Naive thymus-derived CD4-positive, alpha-beta T cell (primary cell): ENCODE data around the gene CYP4F12. TPM values are rescaled to one million over a fixed set of nuclear protein-coding genes. Genes with fewer than 3 reads are reported as not detected.

ENCODE experiments used
- ATAC-seq: fragments of 150-1000 bp; cut with Tn5 transposase; 2 replicates; pipeline ENCODE4 v1.10.0; 2021; ENCODE audit warnings: mild to moderate bottlenecking, moderate library complexity
- CTCF ChIA-PET: fragments of 350-600 bp; sonication (Branson Sonifier 250); formaldehyde crosslinking; loops from one replicate; lab custom pipeline; 2021; ENCODE audit warnings: antibody characterized with exemption; lab: Charles Lee
- POLR2A ChIA-PET: fragments of 350-600 bp; sonication (Branson Sonifier 250); formaldehyde crosslinking; loops from one replicate; lab custom pipeline; 2021; ENCODE audit warnings: antibody characterized with exemption, inconsistent platforms; lab: Charles Lee
- DNase-seq, 9 donors: peaks; one replicate each; pipeline versions ENCODE4 v3.0.0 to v3.0.0-alpha.2; 2020 to 2022; ENCODE audit warnings: mixed read lengths in 1 of 9
- H3K27ac ChIP-seq: one replicate; pipeline ENCODE4 v1.7.0; 2013; ENCODE audit warnings: mild to moderate bottlenecking, low read depth, low read length, moderate library complexity
- H3K27me3 ChIP-seq, 2 donors: one replicate each; pipeline ENCODE4 v1.7.0; 2013; ENCODE audit warnings: low read length in 2 of 2, mild to moderate bottlenecking in 2 of 2, moderate library complexity in 2 of 2; ENCODE audit not compliant: control insufficient read depth in 2 of 2, insufficient read depth in 2 of 2
- H3K36me3 ChIP-seq, 3 experiments: 1 replicate in 2 of 3; 2 replicates in 1 of 3; pipeline ENCODE4 v1.7.0; 2013; ENCODE audit warnings: low read length in 3 of 3, mild to moderate bottlenecking in 3 of 3, moderate library complexity in 1 of 3; ENCODE audit not compliant: insufficient read depth in 3 of 3, control insufficient read depth in 2 of 3
- H3K4me1 ChIP-seq, 2 donors: one replicate each; pipeline ENCODE4 v1.7.0; 2013; ENCODE audit warnings: low read length in 2 of 2, mild to moderate bottlenecking in 2 of 2, moderate library complexity in 1 of 2; ENCODE audit not compliant: control insufficient read depth in 2 of 2, insufficient read depth in 2 of 2
- H3K4me3 ChIP-seq: 2 replicates; pipeline ENCODE4 v1.7.0; 2013; ENCODE audit warnings: mild to moderate bottlenecking, low read length
- H3K9me3 ChIP-seq, 3 experiments: 1 replicate in 2 of 3; 2 replicates in 1 of 3; pipeline ENCODE4 v1.7.0; 2013; ENCODE audit warnings: low read length in 3 of 3; ENCODE audit not compliant: control insufficient read depth in 2 of 3
- H3K27ac Mint-ChIP-seq, 9 donors: one replicate each; pipeline ENCODE4 v1.8.0; 2020 to 2022; ENCODE audit warnings: mixed read lengths in 9 of 9, mild to moderate bottlenecking in 8 of 9, moderate library complexity in 5 of 9, inconsistent platforms in 2 of 9
- H3K27me3 Mint-ChIP-seq, 5 donors: one replicate each; pipeline ENCODE4 v1.8.0; 2021 to 2022; ENCODE audit warnings: mixed read lengths in 5 of 5, mild to moderate bottlenecking in 1 of 5
- H3K36me3 Mint-ChIP-seq, 5 donors: one replicate each; pipeline ENCODE4 v1.8.0; 2020 to 2022; ENCODE audit warnings: mixed read lengths in 5 of 5, mild to moderate bottlenecking in 3 of 5, inconsistent platforms in 1 of 5
- H3K4me1 Mint-ChIP-seq, 7 donors: one replicate each; pipeline ENCODE4 v1.8.0; 2020 to 2022; ENCODE audit warnings: mixed read lengths in 7 of 7, mild to moderate bottlenecking in 3 of 7, inconsistent platforms in 1 of 7
- H3K4me3 Mint-ChIP-seq, 10 donors: one replicate each; pipeline ENCODE4 v1.8.0; 2020 to 2022; ENCODE audit warnings: mild to moderate bottlenecking in 10 of 10, mixed read lengths in 10 of 10, moderate library complexity in 6 of 10, inconsistent platforms in 2 of 10
- H3K9me3 Mint-ChIP-seq, 11 donors: one replicate each; pipeline ENCODE4 v1.8.0; 2020 to 2022; ENCODE audit warnings: mixed read lengths in 11 of 11, mild to moderate bottlenecking in 4 of 11, inconsistent platforms in 1 of 11, moderate library complexity in 1 of 11
- intact Hi-C, 2 donors: fragments of 100-400 bp; cut with micrococcal nuclease; formaldehyde crosslinking; loops; one replicate each; pipeline ENCODE4 v1.15.1; 2023
- polyA plus RNA-seq, 2 donors: library from polyadenylated mRNA; unstranded; fragments of 300-500 nt; fragmentation: Illumina TruSeq; gene quantifications; one replicate each; pipeline ENCODE4 v1.2.3, GENCODE V29; 2021
- total RNA-seq, 6 experiments: library from RNA in 5 of 6; stranded (reverse) in 5 of 6; gene quantifications; 1 replicate in 5 of 6; 2 replicates in 1 of 6; pipeline ENCODE4 v1.2.3 and lab custom pipeline; 2021 to 2026

The CYP4F12 gene
- total and polyA plus RNA-seq, 7 experiments from 2014 or later: 0.50 to 1.6 (median 0.96) TPM; not detected in 3

GRCh38 chr19:15740785-15741184, 67.9 kb downstream of the CYP4F12 start:
- Histone ChIP-seq H3K27ac (no peak overlapping the region), H3K9me3 (no peaks in the 10 kb centered on the region), H3K4me3 (no peak overlapping the region), H3K4me1 (no peaks in the 10 kb centered on the region), H3K27me3 (peaks cover 0 to 12% of the 10 kb centered on the region in 2 donors), H3K36me3 (no peaks in the 10 kb centered on the region)
- no peak overlapping the region for H3K27ac Mint-ChIP-seq
- DNase-seq: no peak
- no peak for ATAC-seq
- H3K4me1 Mint-ChIP-seq: peaks cover 0 to 3% (median 0%) of the 10 kb centered on the region in 7 donors
- H3K9me3 Mint-ChIP-seq: peaks cover 5 to 25% (median 13%) of the 10 kb centered on the region in 11 donors
- peaks cover 7 to 34% (median 32%) of the 10 kb centered on the region in 5 donors for H3K27me3 Mint-ChIP-seq
- H3K4me3 Mint-ChIP-seq: no peak overlapping the region
- ChIA-PET CTCF (no interaction called here), POLR2A (no interaction called here)
- H3K36me3 Mint-ChIP-seq: peaks cover 6 to 14% (median 8%) of the 10 kb centered on the region in 5 donors
- intact Hi-C loops: no loop called here

Other genes starting within 250 kb of the CYP4F12 start
- 10 to 100 TPM; 20.1 to 34.9 (median 24.8) TPM for gene WIZ, start 223.1 kb upstream of the CYP4F12 start, total RNA-seq
- gene WIZ, start 223.1 kb upstream of the CYP4F12 start, polyA plus RNA-seq: 1 to 10 TPM in 1 of 2 donors, under 1 TPM in 1; 0.91 to 1.6 TPM
- gene RASAL3, start 208.5 kb upstream of the CYP4F12 start, total RNA-seq: 100 to 1,000 TPM; 138 to 214 (median 159) TPM
- gene RASAL3, start 208.5 kb upstream of the CYP4F12 start, polyA plus RNA-seq: 100 to 1,000 TPM in 1 of 2 donors, 10 to 100 TPM in 1; 38.5 to 120 TPM
- under 1 TPM in 3 of 5 experiments, not detected in 2; 0.21 to 0.65 (median 0.49) TPM for gene PGLYRP2, start 193.6 kb upstream of the CYP4F12 start, total RNA-seq
- gene PGLYRP2, start 193.6 kb upstream of the CYP4F12 start, polyA plus RNA-seq: under 1 TPM; 0.25 to 0.53 TPM
- gene CYP4F22, start 164.6 kb upstream of the CYP4F12 start, total RNA-seq: 1 to 10 TPM in 1 of 5 experiments, under 1 TPM in 3, not detected in 1; 0.24 to 3.6 (median 0.28) TPM
- under 1 TPM in 1 of 2 donors, not detected in 1; 0.15 TPM for gene CYP4F22, start 164.6 kb upstream of the CYP4F12 start, polyA plus RNA-seq
- not detected for gene CYP4F8, start 57.9 kb upstream of the CYP4F12 start, total RNA-seq
- gene CYP4F8, start 57.9 kb upstream of the CYP4F12 start, polyA plus RNA-seq: not detected
- gene CYP4F3, start 32.2 kb upstream of the CYP4F12 start, total RNA-seq: under 1 TPM in 2 of 5 experiments, not detected in 3; 0.34 to 0.81 TPM
- gene CYP4F3, start 32.2 kb upstream of the CYP4F12 start, polyA plus RNA-seq: not detected
- gene OR10H2, start 54.9 kb downstream of the CYP4F12 start, total RNA-seq: not detected
- not detected for gene OR10H2, start 54.9 kb downstream of the CYP4F12 start, polyA plus RNA-seq
- gene OR10H3, start 64.9 kb downstream of the CYP4F12 start, total RNA-seq: not detected
- gene OR10H3, start 64.9 kb downstream of the CYP4F12 start, polyA plus RNA-seq: not detected
- not detected for gene OR10H5, start 114.6 kb downstream of the CYP4F12 start, total RNA-seq
- not detected for gene OR10H5, start 114.6 kb downstream of the CYP4F12 start, polyA plus RNA-seq
- under 1 TPM in 1 of 5 experiments, not detected in 4; 0.22 TPM for gene OR10H1, start 142.6 kb downstream of the CYP4F12 start, total RNA-seq
- gene OR10H1, start 142.6 kb downstream of the CYP4F12 start, polyA plus RNA-seq: not detected
- under 1 TPM in 1 of 5 experiments, not detected in 4; 0.42 TPM for gene CYP4F2, start 225.0 kb downstream of the CYP4F12 start, total RNA-seq
- not detected for gene CYP4F2, start 225.0 kb downstream of the CYP4F12 start, polyA plus RNA-seq